ENCODE measurements around the gene HCN2. TPM values are rescaled to one million over a fixed set of nuclear protein-coding genes. Genes with fewer than 3 reads are reported as not detected.

HCN2 gene
- total and polyA plus RNA-seq, 10 of the 15 experiments (the other 5 are each of a cell fraction or from before 2014, with no cell fraction given) = 0.01 to 0.54 (median 0.08) TPM; not detected in 4

- H3K36me3 ChIP-seq (ENCODE audit: control insufficient read depth in 2 of 2, insufficient read depth in 2 of 2, low read length in 1 of 2) = peaks cover 0 to 29% of the 10 kb centered on the region in 2 experiments; a peak in 3 of 4 replicates
- 59% methylated on average over 36 of the region's 38 CpGs for WGBS (ENCODE audit: insufficient coverage, insufficient replicate concordance, low lambda C conversion rate, missing lambda C conversion rate)
- in situ Hi-C loops (cut with MboI) (no loop called here), intact Hi-C loops (cut with micrococcal nuclease; ENCODE audit: unreplicated experiment) (no loop called here)
- ChIA-PET CTCF (interaction anchor here (0.7 to 1.6 kb wide), 2 partner anchors 44 to 65 kb away, joined by 4 to 9 read pairs; partner anchors contain the start of gene CDC34), SMC1A (ENCODE audit: uncharacterized antibody, unreplicated experiment) (interaction anchor here (0.8 to 2.0 kb wide), 3 partner anchors 43 to 85 kb away, joined by 3 to 20 read pairs (median 4); partner anchors contain the start of gene CDC34), RAD21 (ENCODE audit: unreplicated experiment) (interaction anchor here (1.2 to 2.0 kb wide), 4 partner anchors 9 to 87 kb away, joined by 3 to 11 read pairs (median 7); partner anchors contain the start of genes CDC34 and RNF126), POLR2A (interaction anchor here (0.6 to 1.1 kb wide), 3 partner anchors 8 to 52 kb away, joined by 3 to 5 read pairs (median 5); no protein-coding TSS in a partner anchor)
- 0 out of 2 replicates have a peak, but pooled peaks cover 5% of the 10 kb centered on the region for H4K20me1 ChIP-seq (ENCODE audit: control insufficient read depth, insufficient read depth)
- no peak for DNase-seq (ENCODE audit: low read depth, low spot score)
- H3K4me2 ChIP-seq (ENCODE audit: control insufficient read depth, insufficient read depth) = peak overlapping the region; percentile 62
- H3K9me3 ChIP-seq (replicated peaks; ENCODE audit: control insufficient read depth, insufficient read depth, low read length) = no peaks in the 10 kb centered on the region
- H3K79me2 ChIP-seq (ENCODE audit: control insufficient read depth, insufficient read depth, low read length) = peaks cover 64% of the 10 kb centered on the region
- no TSS peak for BruUV-seq (replicated peaks)
- H2AFZ ChIP-seq (ENCODE audit: control insufficient read depth, low read depth, low read length) = no peak overlapping the region
- H3K27me3 ChIP-seq (replicated peaks in 1 of 2; ENCODE audit: control insufficient read depth in 2 of 2, insufficient read depth in 2 of 2, low read length in 1 of 2) = no peaks in the 10 kb centered on the region
- H3K4me1 ChIP-seq (ENCODE audit: control insufficient read depth, insufficient read depth, low read length) = peaks cover 3% of the 10 kb centered on the region; the same call in 1 of the 2 replicates
- no peak overlapping the region; the same call in 1 of the 2 replicates for H3K9ac ChIP-seq (ENCODE audit: control insufficient read depth, insufficient read depth, low read length)
- TF ChIP-seq ETV6 (conservative IDR thresholded peaks at IDR 0.05 in 1 of 2, IDR thresholded peaks at IDR 0.05 in 1 of 2; ENCODE audit: borderline replicate concordance in 1 of 2, low read depth in 1 of 2) (no peak), IKZF1 (conservative IDR thresholded peaks at IDR 0.05) (0 out of 2 replicates have a peak, but pooled peaks have one; percentile 14), ATF2 (IDR thresholded peaks at IDR 0.05; ENCODE audit: low read length) (no peak)
- FAIRE-seq = no peak
- no peak overlapping the region for H3K27ac ChIP-seq (ENCODE audit: control insufficient read depth, insufficient read depth)
- no peak for ATAC-seq
- H3K4me3 ChIP-seq = peak overlapping the region; percentile 83
These were observed 13.9 kb upstream of the HCN2 start for GRCh38 chr19:575527-576506.
